ENCODE data around the gene SKAP1. TPM values are rescaled to one million over a fixed set of nuclear protein-coding genes. Genes with fewer than 3 reads are reported as not detected.

Gene SKAP1
- polyA plus RNA-seq, 1 of the 3 experiments (the other 2 are of a cell fraction): not detected

DNA sequence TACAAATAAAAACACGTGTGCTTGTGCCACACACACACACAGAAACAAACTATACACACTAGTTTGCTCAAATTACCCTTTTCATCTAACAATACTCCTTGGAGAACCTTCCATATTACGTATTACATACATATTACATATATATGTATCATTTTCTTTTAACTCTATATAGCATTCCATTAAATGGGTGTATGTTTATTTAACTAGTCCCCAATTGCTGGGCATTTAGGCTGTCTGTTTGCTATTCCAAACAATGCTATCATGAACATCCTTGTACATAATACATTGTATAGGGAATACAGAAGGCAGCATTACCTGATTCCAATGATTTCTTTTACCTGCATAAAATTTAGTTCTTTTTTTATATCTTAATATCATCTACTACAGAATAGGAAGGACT, 73.1 kb downstream of the SKAP1 start:
- no peaks in the 10 kb centered on the region for H3F3A ChIP-seq (replicated peaks; ENCODE audit: insufficient read depth)
- H3K4me2 ChIP-seq: no peak overlapping the region
- no peaks in the 10 kb centered on the region for H3K4me1 ChIP-seq (ENCODE audit: control insufficient read depth in 1 of 2, insufficient read depth in 2 of 2, low read depth in 1 of 2, low read length in 1 of 2)
- H3K36me3 ChIP-seq (replicated peaks in 1 of 2; ENCODE audit: control insufficient read depth in 1 of 2, insufficient read depth in 2 of 2, low read length in 1 of 2): no peaks in the 10 kb centered on the region
- H3K9ac ChIP-seq: no peak overlapping the region
- no peaks in the 10 kb centered on the region for H3K9me3 ChIP-seq
- WGBS (ENCODE audit: low lambda C conversion rate): 6% methylated on average over 2 of the region's 2 CpGs
- ChIA-PET CTCF (interaction anchor here (1.2 kb wide), 1 partner anchor 94 kb away, joined by 3 read pairs; no protein-coding TSS in a partner anchor), POLR2A (no interaction called here)
- no peak overlapping the region for H2AFZ ChIP-seq (ENCODE audit: low read depth)
- DNase-seq: no peak
- no peaks in the 10 kb centered on the region for H3K79me2 ChIP-seq (ENCODE audit: insufficient read depth)
- no peaks in the 10 kb centered on the region for H3K9me2 ChIP-seq
- no peaks in the 10 kb centered on the region for H4K20me1 ChIP-seq (ENCODE audit: insufficient read depth)
- TF ChIP-seq GATA2 (CRISPR knock-in tag; IDR thresholded peaks at IDR 0.05): no peak
- TF ChIP-seq, protein P1, sequence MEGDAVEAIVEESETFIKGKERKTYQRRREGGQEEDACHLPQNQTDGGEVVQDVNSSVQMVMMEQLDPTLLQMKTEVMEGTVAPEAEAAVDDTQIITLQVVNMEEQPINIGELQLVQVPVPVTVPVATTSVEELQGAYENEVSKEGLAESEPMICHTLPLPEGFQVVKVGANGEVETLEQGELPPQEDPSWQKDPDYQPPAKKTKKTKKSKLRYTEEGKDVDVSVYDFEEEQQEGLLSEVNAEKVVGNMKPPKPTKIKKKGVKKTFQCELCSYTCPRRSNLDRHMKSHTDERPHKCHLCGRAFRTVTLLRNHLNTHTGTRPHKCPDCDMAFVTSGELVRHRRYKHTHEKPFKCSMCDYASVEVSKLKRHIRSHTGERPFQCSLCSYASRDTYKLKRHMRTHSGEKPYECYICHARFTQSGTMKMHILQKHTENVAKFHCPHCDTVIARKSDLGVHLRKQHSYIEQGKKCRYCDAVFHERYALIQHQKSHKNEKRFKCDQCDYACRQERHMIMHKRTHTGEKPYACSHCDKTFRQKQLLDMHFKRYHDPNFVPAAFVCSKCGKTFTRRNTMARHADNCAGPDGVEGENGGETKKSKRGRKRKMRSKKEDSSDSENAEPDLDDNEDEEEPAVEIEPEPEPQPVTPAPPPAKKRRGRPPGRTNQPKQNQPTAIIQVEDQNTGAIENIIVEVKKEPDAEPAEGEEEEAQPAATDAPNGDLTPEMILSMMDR (IDR thresholded peaks at IDR 0.05): no peak
- TF ChIP-seq, protein P2, sequence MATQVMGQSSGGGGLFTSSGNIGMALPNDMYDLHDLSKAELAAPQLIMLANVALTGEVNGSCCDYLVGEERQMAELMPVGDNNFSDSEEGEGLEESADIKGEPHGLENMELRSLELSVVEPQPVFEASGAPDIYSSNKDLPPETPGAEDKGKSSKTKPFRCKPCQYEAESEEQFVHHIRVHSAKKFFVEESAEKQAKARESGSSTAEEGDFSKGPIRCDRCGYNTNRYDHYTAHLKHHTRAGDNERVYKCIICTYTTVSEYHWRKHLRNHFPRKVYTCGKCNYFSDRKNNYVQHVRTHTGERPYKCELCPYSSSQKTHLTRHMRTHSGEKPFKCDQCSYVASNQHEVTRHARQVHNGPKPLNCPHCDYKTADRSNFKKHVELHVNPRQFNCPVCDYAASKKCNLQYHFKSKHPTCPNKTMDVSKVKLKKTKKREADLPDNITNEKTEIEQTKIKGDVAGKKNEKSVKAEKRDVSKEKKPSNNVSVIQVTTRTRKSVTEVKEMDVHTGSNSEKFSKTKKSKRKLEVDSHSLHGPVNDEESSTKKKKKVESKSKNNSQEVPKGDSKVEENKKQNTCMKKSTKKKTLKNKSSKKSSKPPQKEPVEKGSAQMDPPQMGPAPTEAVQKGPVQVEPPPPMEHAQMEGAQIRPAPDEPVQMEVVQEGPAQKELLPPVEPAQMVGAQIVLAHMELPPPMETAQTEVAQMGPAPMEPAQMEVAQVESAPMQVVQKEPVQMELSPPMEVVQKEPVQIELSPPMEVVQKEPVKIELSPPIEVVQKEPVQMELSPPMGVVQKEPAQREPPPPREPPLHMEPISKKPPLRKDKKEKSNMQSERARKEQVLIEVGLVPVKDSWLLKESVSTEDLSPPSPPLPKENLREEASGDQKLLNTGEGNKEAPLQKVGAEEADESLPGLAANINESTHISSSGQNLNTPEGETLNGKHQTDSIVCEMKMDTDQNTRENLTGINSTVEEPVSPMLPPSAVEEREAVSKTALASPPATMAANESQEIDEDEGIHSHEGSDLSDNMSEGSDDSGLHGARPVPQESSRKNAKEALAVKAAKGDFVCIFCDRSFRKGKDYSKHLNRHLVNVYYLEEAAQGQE (IDR thresholded peaks at IDR 0.05; ENCODE audit: low read depth, low read length): no peak
- peaks cover 44% of the 10 kb centered on the region for H3K27me3 ChIP-seq (ENCODE audit: insufficient read depth)
- no peak overlapping the region for H3K4me3 ChIP-seq (ENCODE audit: low read depth in 2 of 2, low read length in 1 of 2)
- H3K27ac ChIP-seq (ENCODE audit: low read depth in 2 of 2, low read length in 1 of 2): no peak overlapping the region

DNA sequence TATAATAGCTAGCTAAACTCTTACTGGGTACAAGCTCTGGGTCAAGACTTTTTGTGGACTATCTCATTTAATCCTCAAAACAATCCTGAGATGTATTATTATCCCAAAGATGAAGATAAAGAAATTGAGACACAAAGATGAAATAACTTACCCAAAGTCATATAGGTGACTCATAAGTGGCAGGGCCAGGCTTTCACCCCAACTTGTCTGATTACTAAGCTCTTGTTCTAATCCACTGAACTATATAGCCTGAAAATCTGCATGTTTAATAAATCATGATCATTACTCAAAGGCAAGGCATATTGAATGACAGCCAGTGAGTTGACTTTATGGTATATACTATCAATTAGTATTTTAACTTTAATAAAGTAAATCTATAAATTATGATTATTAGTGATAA, 77.4 kb downstream of the SKAP1 start:
- Histone ChIP-seq H3K9me2 (no peaks in the 10 kb centered on the region), H3K79me2 (ENCODE audit: insufficient read depth) (no peaks in the 10 kb centered on the region), H3K4me2 (no peak overlapping the region), H2AFZ (ENCODE audit: low read depth) (no peak overlapping the region), H3K36me3 (replicated peaks in 1 of 2; ENCODE audit: control insufficient read depth in 1 of 2, insufficient read depth in 2 of 2, low read length in 1 of 2) (no peaks in the 10 kb centered on the region), H3K4me1 (ENCODE audit: control insufficient read depth in 1 of 2, insufficient read depth in 2 of 2, low read depth in 1 of 2, low read length in 1 of 2) (no peaks in the 10 kb centered on the region), H3K9me3 (no peaks in the 10 kb centered on the region), H3F3A (replicated peaks; ENCODE audit: insufficient read depth) (no peaks in the 10 kb centered on the region), H3K27me3 (ENCODE audit: insufficient read depth) (peaks cover 57% of the 10 kb centered on the region), H3K9ac (no peak overlapping the region), H3K4me3 (ENCODE audit: low read depth in 2 of 2, low read length in 1 of 2) (no peak overlapping the region), H3K27ac (ENCODE audit: low read depth in 2 of 2, low read length in 1 of 2) (no peak overlapping the region), H4K20me1 (ENCODE audit: insufficient read depth) (no peaks in the 10 kb centered on the region)
- no peak for DNase-seq
- ChIA-PET CTCF (interaction anchor here (0.8 to 4.6 kb wide), 29 partner anchors 7 to 326 kb away, joined by 3 to 66 read pairs (median 5); partner anchors contain the start of gene HOXB5), POLR2A (no interaction called here)
- TF ChIP-seq JUND (IDR thresholded peaks at IDR 0.05) (no peak), RFX5 (IDR thresholded peaks at IDR 0.05; ENCODE audit: low read length) (no peak), RAD21 (IDR thresholded peaks at IDR 0.05; ENCODE audit: low read length) (no peak), MEF2A (IDR thresholded peaks at IDR 0.05; ENCODE audit: borderline replicate concordance, low read depth) (no peak), GATA2 (CRISPR knock-in tag; IDR thresholded peaks at IDR 0.05) (no peak), GABPA (IDR thresholded peaks at IDR 0.05; ENCODE audit: low read depth) (no peak)
- TF ChIP-seq, protein P3, sequence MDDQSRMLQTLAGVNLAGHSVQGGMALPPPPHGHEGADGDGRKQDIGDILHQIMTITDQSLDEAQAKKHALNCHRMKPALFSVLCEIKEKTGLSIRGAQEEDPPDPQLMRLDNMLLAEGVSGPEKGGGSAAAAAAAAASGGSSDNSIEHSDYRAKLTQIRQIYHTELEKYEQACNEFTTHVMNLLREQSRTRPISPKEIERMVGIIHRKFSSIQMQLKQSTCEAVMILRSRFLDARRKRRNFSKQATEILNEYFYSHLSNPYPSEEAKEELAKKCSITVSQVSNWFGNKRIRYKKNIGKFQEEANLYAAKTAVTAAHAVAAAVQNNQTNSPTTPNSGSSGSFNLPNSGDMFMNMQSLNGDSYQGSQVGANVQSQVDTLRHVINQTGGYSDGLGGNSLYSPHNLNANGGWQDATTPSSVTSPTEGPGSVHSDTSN (IDR thresholded peaks at IDR 0.05): no peak
- TF ChIP-seq, protein P1 (IDR thresholded peaks at IDR 0.05): no peak
- TF ChIP-seq, protein P4, sequence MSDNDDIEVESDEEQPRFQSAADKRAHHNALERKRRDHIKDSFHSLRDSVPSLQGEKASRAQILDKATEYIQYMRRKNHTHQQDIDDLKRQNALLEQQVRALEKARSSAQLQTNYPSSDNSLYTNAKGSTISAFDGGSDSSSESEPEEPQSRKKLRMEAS (IDR thresholded peaks at IDR 0.05; ENCODE audit: low read depth): no peak
- TF ChIP-seq, protein P2 (IDR thresholded peaks at IDR 0.05; ENCODE audit: low read depth, low read length): no peak
- TF ChIP-seq, protein P5, sequence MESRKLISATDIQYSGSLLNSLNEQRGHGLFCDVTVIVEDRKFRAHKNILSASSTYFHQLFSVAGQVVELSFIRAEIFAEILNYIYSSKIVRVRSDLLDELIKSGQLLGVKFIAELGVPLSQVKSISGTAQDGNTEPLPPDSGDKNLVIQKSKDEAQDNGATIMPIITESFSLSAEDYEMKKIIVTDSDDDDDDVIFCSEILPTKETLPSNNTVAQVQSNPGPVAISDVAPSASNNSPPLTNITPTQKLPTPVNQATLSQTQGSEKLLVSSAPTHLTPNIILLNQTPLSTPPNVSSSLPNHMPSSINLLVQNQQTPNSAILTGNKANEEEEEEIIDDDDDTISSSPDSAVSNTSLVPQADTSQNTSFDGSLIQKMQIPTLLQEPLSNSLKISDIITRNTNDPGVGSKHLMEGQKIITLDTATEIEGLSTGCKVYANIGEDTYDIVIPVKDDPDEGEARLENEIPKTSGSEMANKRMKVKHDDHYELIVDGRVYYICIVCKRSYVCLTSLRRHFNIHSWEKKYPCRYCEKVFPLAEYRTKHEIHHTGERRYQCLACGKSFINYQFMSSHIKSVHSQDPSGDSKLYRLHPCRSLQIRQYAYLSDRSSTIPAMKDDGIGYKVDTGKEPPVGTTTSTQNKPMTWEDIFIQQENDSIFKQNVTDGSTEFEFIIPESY (IDR thresholded peaks at IDR 0.05; ENCODE audit: borderline replicate concordance, low read depth): no peak

Data from SK-N-SH (cell line).